K562 (cell line): ENCODE measurements around the gene S100A8. TPM values are rescaled to one million over a fixed set of nuclear protein-coding genes. Genes with fewer than 3 reads are reported as not detected.
A peak's percentile ranks its signal among the peaks of the same experiment; 100 is the strongest.

Experiments used
- ARNT ChIP-seq, 2 experiments: fragments of 450-650 bp; IDR thresholded peaks; 2 replicates each; pipeline ENCODE4 v1.6.1; 2016; ENCODE audit warnings: mild to moderate bottlenecking in 1 of 2
- BHLHE40 ChIP-seq: IDR thresholded peaks from 2 replicates; pipeline ENCODE4 v1.6.1; 2011; ENCODE audit warnings: low read length, improper control_type of control experiment
- DACH1 ChIP-seq: fragments of 450-650 bp; IDR thresholded peaks from 2 replicates; pipeline ENCODE4 v1.6.1; 2018; ENCODE audit not compliant: partially characterized antibody
- ELF2 ChIP-seq: fragments of 250-450 bp; sonication (Bioruptor Pico); IDR thresholded peaks from 2 replicates; pipeline ENCODE4 v1.5.0; 2021; ENCODE audit warnings: mild to moderate bottlenecking
- ELK3 ChIP-seq: fragments of 450-650 bp; formaldehyde crosslinking; IDR thresholded peaks from 2 replicates; pipeline ENCODE4 v1.4.0; 2020; ENCODE audit warnings: mild to moderate bottlenecking
- KDM4B ChIP-seq, 2 experiments: fragments of 450-650 bp in 1 of 2; sonication (generic) in 1 of 2; IDR thresholded peaks; 2 replicates each; pipeline ENCODE4 v1.6.1; 2016 to 2017; ENCODE audit warnings: borderline replicate concordance in 2 of 2, antibody characterized with exemption in 1 of 2, low read depth in 1 of 2, mild to moderate bottlenecking in 1 of 2
- KDM5B ChIP-seq: fragments of 200-600 bp; sonication (generic); IDR thresholded peaks from 2 replicates; pipeline ENCODE4 v1.6.1; 2012; ENCODE audit warnings: low read depth, mild to moderate bottlenecking, moderate library complexity, low read length, control low read depth, inconsistent platforms; ENCODE audit not compliant: insufficient replicate concordance
- MITF ChIP-seq: IDR thresholded peaks from 2 replicates; pipeline ENCODE4 v1.6.1; 2014; ENCODE audit warnings: antibody characterized with exemption
- POLR2H ChIP-seq: IDR thresholded peaks from 2 replicates; pipeline ENCODE4 v1.6.1; 2016; ENCODE audit warnings: missing genetic modification characterization, low read depth, mild to moderate bottlenecking, control low read depth, missing compliant biosample characterization, moderate library complexity
- POU5F1 ChIP-seq: fragments of 150-350 bp; IDR thresholded peaks from 2 replicates; pipeline ENCODE4 v1.6.1; 2014; ENCODE audit warnings: borderline replicate concordance, low read length, low read depth, mild to moderate bottlenecking; ENCODE audit not compliant: partially characterized antibody
- RREB1 ChIP-seq: fragments of 250-450 bp; sonication (Bioruptor Pico); IDR thresholded peaks from 2 replicates; pipeline ENCODE4 v1.4.0; 2020
- ZBTB12 ChIP-seq: fragments of 250-450 bp; sonication (Bioruptor Pico); IDR thresholded peaks from 2 replicates; pipeline ENCODE4 v1.4.0; 2020
- ZBTB34 ChIP-seq: fragments of 250-450 bp; sonication (Bioruptor Pico); IDR thresholded peaks from 2 replicates; pipeline ENCODE4 v1.8.0; 2021; ENCODE audit warnings: mild to moderate bottlenecking, moderate library complexity
- ZNF140 ChIP-seq: fragments of 250-450 bp; sonication (Bioruptor Pico); IDR thresholded peaks from 2 replicates; pipeline ENCODE4 v1.8.0; 2021; ENCODE audit warnings: moderate library complexity, mild to moderate bottlenecking, inconsistent platforms
- ZNF324 ChIP-seq: fragments of 250-450 bp; sonication (Bioruptor Pico); IDR thresholded peaks from 2 replicates; pipeline ENCODE4 v1.4.0; 2020; ENCODE audit warnings: mild to moderate bottlenecking
- ZSCAN29 ChIP-seq: fragments of 450-650 bp; IDR thresholded peaks from 2 replicates; pipeline ENCODE4 v1.6.1; 2017
- polyA plus RNA-seq, 8 experiments: library from polyadenylated mRNA; depleted of rRNA in 4 of 8; stranded (reverse) in 5 of 8; unstranded in 3 of 8; fragments of >200 nt; fragmentation: Nextera tagmentation in 2 of 8; fragmentation: Illumina TruSeq in 1 of 8; extraction: Ambion mirVana in 2 of 8; extraction: Trizol in 1 of 8; gene quantifications; 2 replicates each; pipeline versions ENCODE4 v1.2.1 to v1.2.3, GENCODE V29; 2011 to 2014; ENCODE audit warnings: inconsistent platforms in 1 of 8, missing spikeins in 1 of 8
- total RNA-seq, 7 experiments: library from RNA; depleted of rRNA in 6 of 7; stranded (reverse); fragments of >200 nt in 6 of 7; fragmentation: Illumina TruSeq in 2 of 7; extraction: Trizol in 2 of 7; gene quantifications; 2 replicates each; pipeline versions ENCODE4 v1.2.1 to v1.2.3, GENCODE V29; 2011 to 2021; ENCODE audit warnings: low replicate concordance in 1 of 7

The S100A8 gene
- total and polyA plus RNA-seq, 9 of the 15 experiments (the other 6 are each of a cell fraction or from before 2014, with no cell fraction given), result 0.15 to 0.60 TPM; not detected in 7

GRCh38 chr1:153432874-153433681, 42.2 kb upstream of the S100A8 start (continued):
- peak; percentile 68 for TF ChIP-seq MITF
- TF ChIP-seq POLR2H (tag), result no peak
- no peak for TF ChIP-seq KDM4B (IDR thresholded peaks at IDR 0.05; ENCODE audit: borderline replicate concordance in 2 of 2, low read depth in 1 of 2)
- no peak for TF ChIP-seq ZSCAN29
- TF ChIP-seq DACH1, result peak; percentile 16
- no peak for TF ChIP-seq ZNF140
- no peak for TF ChIP-seq KDM5B
- peak; percentile 53 for TF ChIP-seq ZBTB12 (CRISPR knock-in tag)
- TF ChIP-seq ELK3 (CRISPR knock-in tag), result no peak
- peak; percentile 51; the same call in 1 of the 2 replicates for TF ChIP-seq RREB1 (CRISPR knock-in tag)
- no peak for TF ChIP-seq ELF2 (CRISPR knock-in tag)
- TF ChIP-seq ZBTB34 (CRISPR knock-in tag), result peak; percentile 98
- TF ChIP-seq ARNT (IDR thresholded peaks at IDR 0.05), result peak; percentile 56 to 63; a peak in 1 of 4 replicates
- TF ChIP-seq BHLHE40, result no peak; the same call in 1 of the 2 replicates
- TF ChIP-seq POU5F1, result no peak
- no peak for TF ChIP-seq ZNF324 (CRISPR knock-in tag)
